ENCODE data around the gene PASK.

The PASK gene

DNA sequence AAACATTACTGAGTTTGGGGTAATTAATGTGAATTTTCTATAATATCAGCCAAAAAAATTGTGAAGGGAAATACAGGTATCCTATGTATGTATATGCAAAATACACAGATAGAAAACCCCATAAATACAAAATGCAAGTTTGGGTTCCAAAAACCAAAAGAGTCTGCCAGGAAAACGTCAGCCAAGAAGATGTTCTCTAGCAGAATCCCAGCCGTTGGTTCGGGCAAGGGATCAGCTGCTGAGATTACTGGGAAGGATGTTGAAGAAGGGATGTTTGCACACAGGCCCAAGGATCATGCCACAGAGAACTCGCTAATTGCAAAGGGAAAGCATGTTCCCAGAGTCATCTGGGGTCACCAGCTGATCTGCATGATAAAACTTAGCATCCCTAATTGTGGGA is 29.7 kb upstream of the PASK start:
- Histone ChIP-seq H3K27me3 (ENCODE audit: control insufficient read depth, insufficient read depth, low read length) (no peaks in the 10 kb centered on the region), H3K9me3 (ENCODE audit: control insufficient read depth, low read depth, low read length) (no peaks in the 10 kb centered on the region), H3K36me3 (ENCODE audit: control insufficient read depth, low read depth, low read length) (peaks cover 4% of the 10 kb centered on the region), H3K9ac (ENCODE audit: low read length) (no peak overlapping the region), H3K4me1 (ENCODE audit: control insufficient read depth, low read depth, low read length) (no peaks in the 10 kb centered on the region), H3K27ac (ENCODE audit: low read length) (no peak overlapping the region), H3K4me3 (ENCODE audit: low read length) (no peak overlapping the region)

DNA sequence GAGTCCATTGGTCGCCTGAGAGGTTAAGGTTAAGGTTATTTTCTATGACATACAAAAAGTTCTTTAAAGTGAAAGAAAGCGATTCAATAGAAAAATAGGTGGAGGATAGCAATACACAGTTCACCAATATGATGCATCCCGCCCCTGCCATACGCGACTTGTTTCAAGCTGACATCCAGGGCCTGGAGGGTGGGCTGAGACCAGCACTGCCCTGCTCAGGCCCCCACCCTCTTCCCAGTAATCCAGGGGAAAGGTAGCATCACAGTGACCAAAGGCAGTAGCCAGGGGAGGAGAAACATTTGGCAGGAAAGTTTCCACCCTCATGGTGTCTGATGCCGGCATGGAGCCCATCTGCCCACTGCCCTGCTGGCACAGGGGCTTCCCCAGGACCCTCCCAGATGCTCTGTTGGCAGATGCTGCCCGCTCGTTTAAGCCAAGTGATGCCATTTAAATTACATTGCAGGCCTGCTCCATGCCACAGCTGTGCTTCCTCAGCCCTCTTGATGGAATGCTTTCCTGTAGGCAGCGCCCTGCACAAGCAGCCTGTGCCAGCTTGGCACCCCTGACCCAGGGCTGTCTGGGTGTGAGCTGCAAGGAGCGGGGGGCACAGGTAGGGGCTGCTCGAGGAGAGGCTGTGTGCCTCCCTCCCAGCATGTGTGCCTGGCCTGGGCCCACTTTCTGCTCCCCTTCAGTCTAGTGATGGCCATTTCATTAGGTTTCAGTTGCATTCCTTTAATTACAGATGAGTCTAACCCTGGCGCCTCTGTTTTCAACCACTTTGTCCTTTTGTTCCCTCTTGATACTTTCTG is 28.5 kb upstream of the PASK start:
- H3K4me1 ChIP-seq (ENCODE audit: control insufficient read depth, low read depth, low read length), result no peaks in the 10 kb centered on the region
- no peak overlapping the region for H3K27ac ChIP-seq (ENCODE audit: low read length)
- H3K36me3 ChIP-seq (ENCODE audit: control insufficient read depth, low read depth, low read length), result peaks cover 4% of the 10 kb centered on the region
- H3K4me3 ChIP-seq (ENCODE audit: low read length), result no peak overlapping the region
- no peak overlapping the region for H3K9ac ChIP-seq (ENCODE audit: low read length)
- no peaks in the 10 kb centered on the region for H3K27me3 ChIP-seq (ENCODE audit: control insufficient read depth, insufficient read depth, low read length)
- H3K9me3 ChIP-seq (ENCODE audit: control insufficient read depth, low read depth, low read length), result no peaks in the 10 kb centered on the region

DNA sequence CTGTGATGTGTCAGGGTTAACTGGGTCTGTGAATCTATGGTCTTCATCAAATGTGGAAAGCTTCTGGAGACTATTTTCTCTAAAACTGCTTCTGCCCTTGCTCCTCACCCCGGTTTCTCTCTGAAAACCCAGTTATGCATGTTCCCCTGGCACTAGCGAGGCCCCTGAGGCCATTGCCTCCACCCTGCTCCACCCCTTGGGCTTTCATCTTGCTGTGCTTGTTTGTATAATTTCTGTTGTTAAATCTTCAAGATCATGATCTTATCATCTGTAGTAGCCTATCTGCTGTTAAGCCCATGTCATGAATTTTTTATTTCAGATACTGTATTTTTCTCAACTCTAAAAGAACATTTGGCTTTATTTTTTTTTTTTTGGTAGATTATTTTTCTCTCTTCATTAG is 24.3 kb upstream of the PASK start:
- H3K4me1 ChIP-seq (ENCODE audit: control insufficient read depth, low read depth, low read length), result no peaks in the 10 kb centered on the region
- no peak overlapping the region for H3K27ac ChIP-seq (ENCODE audit: low read length)
- no peak overlapping the region for H3K9ac ChIP-seq (ENCODE audit: low read length)
- peaks cover 13% of the 10 kb centered on the region for H3K36me3 ChIP-seq (ENCODE audit: control insufficient read depth, low read depth, low read length)
- no peaks in the 10 kb centered on the region for H3K9me3 ChIP-seq (ENCODE audit: control insufficient read depth, low read depth, low read length)
- no peaks in the 10 kb centered on the region for H3K27me3 ChIP-seq (ENCODE audit: control insufficient read depth, insufficient read depth, low read length)
- no peak overlapping the region for H3K4me3 ChIP-seq (ENCODE audit: low read length)

DNA sequence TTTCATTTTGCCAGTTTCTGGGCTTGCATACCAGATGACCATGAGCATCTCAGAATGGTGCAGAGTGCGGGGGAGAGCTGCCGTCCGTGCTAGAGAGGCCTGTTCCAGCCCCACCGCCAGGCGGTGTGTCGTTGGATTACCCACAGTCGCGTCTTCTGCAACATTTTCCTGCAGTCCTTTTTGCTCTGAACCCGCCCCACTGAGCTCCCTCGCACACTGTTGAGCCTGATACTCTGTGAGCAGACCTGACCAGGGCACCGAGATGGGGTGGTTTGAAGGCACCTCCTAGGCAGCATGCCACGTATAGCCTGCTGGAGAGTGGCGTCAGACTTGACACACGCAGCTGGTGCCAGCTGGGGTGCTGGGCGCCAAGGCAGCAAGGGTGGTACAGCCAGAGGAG is 19.1 kb upstream of the PASK start:
- no peaks in the 10 kb centered on the region for H3K27me3 ChIP-seq (ENCODE audit: control insufficient read depth, insufficient read depth, low read length)
- no peak overlapping the region for H3K27ac ChIP-seq (ENCODE audit: low read length)
- no peak overlapping the region for H3K9ac ChIP-seq (ENCODE audit: low read length)
- H3K36me3 ChIP-seq (ENCODE audit: control insufficient read depth, low read depth, low read length), result peaks cover 31% of the 10 kb centered on the region
- no peaks in the 10 kb centered on the region for H3K4me1 ChIP-seq (ENCODE audit: control insufficient read depth, low read depth, low read length)
- no peak overlapping the region for H3K4me3 ChIP-seq (ENCODE audit: low read length)
- H3K9me3 ChIP-seq (ENCODE audit: control insufficient read depth, low read depth, low read length), result no peaks in the 10 kb centered on the region

DNA sequence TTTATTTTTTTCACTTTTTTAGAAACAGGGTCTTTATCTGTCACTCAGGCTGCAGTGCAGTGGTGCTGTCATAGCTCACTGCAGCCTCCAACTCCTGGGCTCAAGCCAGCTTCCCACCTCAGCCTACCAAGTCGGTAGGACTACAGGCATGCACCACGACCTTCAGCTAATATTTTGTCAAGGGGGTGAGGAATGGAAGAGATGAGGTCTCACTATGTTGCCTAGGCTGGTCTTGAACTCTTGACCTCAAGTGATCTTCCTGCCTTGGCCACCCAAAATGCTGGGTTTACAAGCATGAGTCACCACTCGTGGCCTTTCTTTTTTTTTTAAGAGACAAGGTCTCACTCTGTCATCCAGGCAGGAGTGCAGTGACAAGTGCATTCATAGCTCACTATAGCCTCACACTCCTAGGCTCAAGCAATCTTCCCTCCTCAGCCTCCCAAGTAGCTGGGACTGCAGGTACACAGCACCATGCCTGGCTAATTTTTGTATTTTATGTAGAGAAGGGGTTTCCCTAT is 14.4 kb upstream of the PASK start:
- peaks cover 23% of the 10 kb centered on the region for H3K36me3 ChIP-seq (ENCODE audit: control insufficient read depth, low read depth, low read length)
- no peaks in the 10 kb centered on the region for H3K27me3 ChIP-seq (ENCODE audit: control insufficient read depth, insufficient read depth, low read length)
- no peaks in the 10 kb centered on the region for H3K9me3 ChIP-seq (ENCODE audit: control insufficient read depth, low read depth, low read length)
- H3K4me1 ChIP-seq (ENCODE audit: control insufficient read depth, low read depth, low read length), result no peaks in the 10 kb centered on the region
- no peak overlapping the region for H3K27ac ChIP-seq (ENCODE audit: low read length)
- no peak overlapping the region for H3K9ac ChIP-seq (ENCODE audit: low read length)
- no peak overlapping the region for H3K4me3 ChIP-seq (ENCODE audit: low read length)

DNA sequence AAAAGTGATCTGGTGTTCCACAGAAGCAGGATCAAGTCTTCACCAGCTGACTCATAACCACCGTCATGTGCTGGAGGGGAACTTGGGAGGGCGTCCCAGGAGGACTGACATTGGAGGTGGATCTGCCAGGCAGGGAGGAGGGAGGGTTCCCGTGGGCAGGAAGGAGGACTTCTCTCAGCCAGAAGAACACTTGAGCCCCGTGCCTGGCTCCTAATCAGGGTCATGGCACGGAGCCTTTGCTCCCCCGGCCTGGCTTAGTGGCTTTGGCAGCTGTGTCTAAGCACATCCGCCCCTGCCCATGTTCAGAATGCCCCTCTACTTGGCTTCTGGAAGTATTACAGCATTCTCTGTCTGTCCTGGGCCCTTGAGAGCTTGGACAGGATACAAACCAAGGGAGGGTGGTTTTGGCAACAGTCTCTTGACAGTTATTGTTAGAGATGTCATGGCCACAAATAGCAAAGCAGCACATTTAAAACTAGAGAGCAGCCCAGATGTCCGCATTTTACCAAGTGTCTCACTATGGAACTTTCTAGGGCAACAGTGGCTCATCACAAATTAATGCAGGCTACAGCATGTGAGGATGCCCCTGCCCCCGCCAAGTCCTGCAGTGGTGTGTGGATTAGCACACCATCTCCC is 12.5 kb upstream of the PASK start:
- no peaks in the 10 kb centered on the region for H3K27me3 ChIP-seq (ENCODE audit: control insufficient read depth, insufficient read depth, low read length)
- H3K36me3 ChIP-seq (ENCODE audit: control insufficient read depth, low read depth, low read length), result peaks cover 14% of the 10 kb centered on the region
- no peak overlapping the region for H3K4me3 ChIP-seq (ENCODE audit: low read length)
- no peaks in the 10 kb centered on the region for H3K9me3 ChIP-seq (ENCODE audit: control insufficient read depth, low read depth, low read length)
- H3K9ac ChIP-seq (ENCODE audit: low read length), result no peak overlapping the region
- H3K4me1 ChIP-seq (ENCODE audit: control insufficient read depth, low read depth, low read length), result no peaks in the 10 kb centered on the region
- H3K27ac ChIP-seq (ENCODE audit: low read length), result no peak overlapping the region

DNA sequence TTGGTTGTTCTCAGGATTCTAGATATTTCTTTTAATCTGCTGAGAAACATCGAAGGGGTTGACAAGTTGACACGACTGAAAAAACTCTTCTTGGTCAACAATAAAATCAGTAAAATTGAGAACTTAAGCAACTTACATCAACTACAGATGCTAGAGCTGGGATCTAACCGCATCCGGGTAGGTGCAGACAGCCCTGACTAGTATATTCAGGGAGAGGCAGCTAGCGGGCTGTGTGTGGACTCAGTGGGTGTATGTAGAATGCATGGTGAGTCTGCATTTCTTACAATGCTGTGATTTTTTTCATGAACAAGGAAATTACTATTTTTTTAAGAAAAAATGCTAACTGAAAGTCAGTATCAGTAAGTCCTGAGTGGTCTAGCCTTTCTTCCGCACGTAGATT is 11.0 kb upstream of the PASK start:
- peaks cover 9% of the 10 kb centered on the region for H3K36me3 ChIP-seq (ENCODE audit: control insufficient read depth, low read depth, low read length)
- no peak overlapping the region for H3K9ac ChIP-seq (ENCODE audit: low read length)
- H3K4me3 ChIP-seq (ENCODE audit: low read length), result no peak overlapping the region
- H3K9me3 ChIP-seq (ENCODE audit: control insufficient read depth, low read depth, low read length), result no peaks in the 10 kb centered on the region
- no peaks in the 10 kb centered on the region for H3K27me3 ChIP-seq (ENCODE audit: control insufficient read depth, insufficient read depth, low read length)
- H3K27ac ChIP-seq (ENCODE audit: low read length), result no peak overlapping the region
- no peaks in the 10 kb centered on the region for H3K4me1 ChIP-seq (ENCODE audit: control insufficient read depth, low read depth, low read length)

DNA sequence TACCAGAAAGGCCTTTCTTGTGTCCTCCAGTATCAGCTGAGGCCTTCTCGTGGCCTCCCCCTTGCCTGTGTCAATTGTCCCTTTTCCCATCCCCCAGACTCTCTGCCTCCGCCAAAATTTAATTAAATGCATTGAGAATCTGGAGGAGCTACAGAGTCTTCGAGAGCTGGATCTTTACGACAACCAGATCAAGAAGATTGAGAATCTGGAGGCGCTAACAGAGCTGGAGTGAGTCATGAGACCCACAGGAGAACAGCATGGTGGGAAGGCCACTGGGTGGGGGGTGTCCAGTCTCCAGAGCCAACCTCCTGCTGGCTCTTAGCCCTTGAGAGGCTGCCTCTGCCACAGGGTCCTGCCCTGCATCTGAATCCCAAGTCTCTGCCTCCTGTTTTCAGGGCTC is 9.8 kb upstream of the PASK start:
- no peak overlapping the region for H3K9ac ChIP-seq (ENCODE audit: low read length)
- no peak overlapping the region for H3K4me3 ChIP-seq (ENCODE audit: low read length)
- H3K27ac ChIP-seq (ENCODE audit: low read length), result no peak overlapping the region
- H3K9me3 ChIP-seq (ENCODE audit: control insufficient read depth, low read depth, low read length), result no peaks in the 10 kb centered on the region
- no peaks in the 10 kb centered on the region for H3K27me3 ChIP-seq (ENCODE audit: control insufficient read depth, insufficient read depth, low read length)
- H3K4me1 ChIP-seq (ENCODE audit: control insufficient read depth, low read depth, low read length), result no peaks in the 10 kb centered on the region
- peaks cover 9% of the 10 kb centered on the region for H3K36me3 ChIP-seq (ENCODE audit: control insufficient read depth, low read depth, low read length)

DNA sequence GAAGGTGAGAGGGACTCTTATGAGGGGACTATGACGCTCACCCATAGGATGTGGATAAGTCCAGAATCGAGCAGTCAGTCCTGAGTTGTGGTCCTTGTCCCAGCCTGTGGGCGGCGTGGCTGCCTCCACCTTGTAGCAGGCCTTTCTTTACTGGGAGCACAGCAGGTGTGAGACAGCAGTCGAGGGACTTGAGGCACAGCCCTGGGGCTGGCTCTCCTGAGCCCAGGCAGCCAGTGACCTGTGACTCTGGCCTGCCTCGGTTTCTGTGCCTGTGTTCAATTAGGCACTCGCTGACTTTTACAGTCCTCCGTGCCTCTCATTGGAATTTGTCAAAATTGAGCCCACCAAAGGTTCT is 9.3 kb upstream of the PASK start:
- no peak overlapping the region for H3K9ac ChIP-seq (ENCODE audit: low read length)
- no peaks in the 10 kb centered on the region for H3K4me1 ChIP-seq (ENCODE audit: control insufficient read depth, low read depth, low read length)
- H3K4me3 ChIP-seq (ENCODE audit: low read length), result no peak overlapping the region
- peaks cover 3% of the 10 kb centered on the region for H3K36me3 ChIP-seq (ENCODE audit: control insufficient read depth, low read depth, low read length)
- no peaks in the 10 kb centered on the region for H3K9me3 ChIP-seq (ENCODE audit: control insufficient read depth, low read depth, low read length)
- H3K27me3 ChIP-seq (ENCODE audit: control insufficient read depth, insufficient read depth, low read length), result no peaks in the 10 kb centered on the region
- H3K27ac ChIP-seq (ENCODE audit: low read length), result no peak overlapping the region

DNA sequence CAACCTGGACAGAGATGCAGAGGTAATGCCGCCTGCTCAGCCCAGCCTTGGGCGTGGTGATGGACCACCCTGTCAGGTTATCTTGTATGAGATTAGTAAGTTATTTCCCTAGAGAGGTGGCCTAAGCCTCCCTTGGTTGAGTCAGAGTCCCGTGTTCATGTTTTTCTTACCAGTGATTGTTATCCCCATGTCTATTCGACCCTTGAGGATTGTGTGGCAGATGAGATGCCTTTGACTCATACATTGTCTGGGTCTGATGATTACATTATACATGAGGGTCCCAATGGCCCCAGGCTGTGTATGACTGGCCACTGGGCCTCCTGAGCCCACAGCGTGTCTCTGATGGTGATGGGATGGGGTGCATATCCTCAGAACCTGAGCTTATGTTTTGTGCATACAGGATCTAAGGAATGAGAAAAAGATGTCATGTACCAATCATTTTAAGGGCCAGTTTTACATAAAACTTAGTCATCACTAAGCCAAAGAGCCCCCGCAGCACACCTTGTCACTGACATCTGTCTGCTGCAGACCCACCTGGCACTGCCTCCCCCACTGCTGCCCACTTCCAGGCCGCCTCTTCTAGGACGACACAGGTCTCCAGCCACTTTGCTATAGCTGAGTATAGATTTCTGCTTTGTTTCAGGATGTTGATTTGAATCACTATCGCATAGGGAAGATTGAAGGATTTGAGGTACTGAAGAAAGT is 8.7 kb upstream of the PASK start:
- Histone ChIP-seq H3K4me1 (ENCODE audit: control insufficient read depth, low read depth, low read length) (no peaks in the 10 kb centered on the region), H3K9me3 (ENCODE audit: control insufficient read depth, low read depth, low read length) (no peaks in the 10 kb centered on the region), H3K9ac (ENCODE audit: low read length) (no peak overlapping the region), H3K27me3 (ENCODE audit: control insufficient read depth, insufficient read depth, low read length) (no peaks in the 10 kb centered on the region), H3K36me3 (ENCODE audit: control insufficient read depth, low read depth, low read length) (no peaks in the 10 kb centered on the region), H3K27ac (ENCODE audit: low read length) (no peak overlapping the region), H3K4me3 (ENCODE audit: low read length) (no peak overlapping the region)

DNA sequence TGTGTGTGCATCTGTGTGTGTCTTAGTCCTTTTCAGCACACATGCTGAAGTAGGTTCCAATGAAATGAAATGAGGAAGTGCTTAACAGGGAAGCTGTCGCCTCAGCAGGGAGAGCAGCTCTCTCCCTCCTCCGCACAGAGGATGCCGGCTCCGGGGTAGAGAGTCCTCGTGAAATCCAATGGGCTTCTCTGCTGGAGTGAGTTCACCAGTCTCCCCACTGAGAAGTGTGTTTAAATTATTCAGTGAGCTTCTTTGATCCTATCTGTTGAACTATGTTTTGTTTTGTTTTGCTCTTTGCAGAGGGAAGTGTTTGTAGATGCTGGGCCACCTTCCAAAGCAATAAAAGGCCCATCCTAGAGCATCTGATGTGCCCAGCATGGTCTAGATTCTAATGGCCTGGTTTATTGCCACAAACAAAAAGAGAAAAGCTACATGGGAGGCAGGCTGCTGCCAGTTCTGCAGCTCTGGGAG is 7.7 kb upstream of the PASK start:
- H3K27me3 ChIP-seq (ENCODE audit: control insufficient read depth, insufficient read depth, low read length), result no peaks in the 10 kb centered on the region
- H3K27ac ChIP-seq (ENCODE audit: low read length), result no peak overlapping the region
- no peak overlapping the region for H3K9ac ChIP-seq (ENCODE audit: low read length)
- H3K4me3 ChIP-seq (ENCODE audit: low read length), result no peak overlapping the region
- H3K36me3 ChIP-seq (ENCODE audit: control insufficient read depth, low read depth, low read length), result no peaks in the 10 kb centered on the region
- H3K9me3 ChIP-seq (ENCODE audit: control insufficient read depth, low read depth, low read length), result no peaks in the 10 kb centered on the region
- no peaks in the 10 kb centered on the region for H3K4me1 ChIP-seq (ENCODE audit: control insufficient read depth, low read depth, low read length)
